ENCODE measurements around the gene TBX3.
A peak's percentile ranks its signal among the peaks of the same experiment; 100 is the strongest.

Gene TBX3

DNA sequence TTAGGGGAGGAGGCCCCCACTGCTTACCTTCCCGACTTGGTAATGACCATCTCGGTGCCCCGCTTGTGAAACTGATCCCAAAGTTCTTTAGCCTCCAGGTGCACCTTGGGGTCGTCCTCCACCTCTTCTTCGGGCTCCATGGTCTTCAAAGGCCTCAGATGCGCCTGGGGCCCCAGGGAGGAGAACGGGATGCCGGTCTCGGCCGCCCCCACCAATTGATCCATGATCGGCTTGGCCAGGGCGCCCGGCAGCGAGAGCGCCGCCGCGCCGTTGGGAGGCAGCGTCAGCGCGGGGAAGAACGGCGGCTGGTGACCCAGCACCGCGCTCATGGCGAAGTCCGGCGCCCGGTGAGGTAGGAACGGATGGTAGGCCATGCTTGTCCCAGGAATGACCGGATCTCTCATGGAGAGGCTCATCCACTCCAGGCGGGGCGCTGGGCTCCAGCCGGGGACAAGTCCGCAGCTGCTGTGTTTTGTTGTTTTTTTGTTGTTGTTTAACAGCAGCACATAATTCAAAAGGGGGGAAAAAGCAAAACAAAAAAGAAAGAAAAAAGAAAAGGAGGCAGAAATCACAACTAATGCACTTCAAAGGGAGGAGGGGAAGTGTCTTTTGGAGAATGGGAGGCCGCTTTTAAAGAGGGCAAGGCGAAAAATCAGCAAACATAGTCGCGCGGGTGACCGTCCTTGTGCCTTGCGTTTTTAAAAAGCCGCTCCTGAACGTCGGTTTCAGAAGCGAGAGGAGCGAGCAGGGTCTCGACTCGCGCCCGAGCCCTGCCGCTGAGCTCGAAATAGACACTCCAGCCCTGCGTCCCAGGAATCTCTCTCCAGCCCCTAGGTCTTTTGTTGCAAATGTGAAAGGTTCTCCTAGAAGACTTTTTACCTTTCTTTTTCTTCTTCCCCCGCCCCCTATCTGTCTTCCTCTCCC, 928 bp downstream of the TBX3 start:
- peak; percentile 38 for DNase-seq (ENCODE audit: low spot score)

DNA sequence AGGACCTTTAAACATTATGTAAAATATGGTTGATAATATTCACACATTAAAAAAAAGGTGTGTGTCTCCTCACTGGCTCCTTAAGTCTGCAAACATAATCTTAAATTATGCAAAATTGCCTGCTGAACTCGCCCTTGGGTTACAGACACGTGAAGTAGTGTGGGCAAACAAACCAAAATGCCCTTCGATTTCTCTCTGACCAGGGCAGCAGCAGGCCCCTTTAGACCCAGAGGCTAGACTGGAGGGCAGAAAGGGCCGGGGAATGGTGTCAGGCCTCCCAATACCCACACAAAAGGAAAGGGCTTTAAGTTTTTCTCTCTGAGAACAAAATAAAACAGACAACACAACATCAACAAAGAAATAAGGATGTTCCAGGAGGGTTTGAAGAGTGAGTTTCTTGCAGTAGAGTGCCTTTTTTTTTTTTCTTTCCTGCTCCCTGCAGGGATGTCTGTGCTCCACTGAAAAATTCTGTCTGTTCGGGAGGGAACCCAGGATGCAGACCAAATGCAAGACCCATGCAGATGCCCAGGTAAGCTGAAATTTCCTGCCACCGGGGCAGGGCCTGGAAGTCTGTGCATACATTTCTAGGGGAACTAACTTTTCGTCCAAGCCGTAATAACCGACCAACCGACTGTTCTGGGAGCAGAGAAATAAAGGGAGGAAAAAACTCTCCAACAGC, 1.7 kb downstream of the TBX3 start:
- no peak for DNase-seq (ENCODE audit: low spot score)

DNA sequence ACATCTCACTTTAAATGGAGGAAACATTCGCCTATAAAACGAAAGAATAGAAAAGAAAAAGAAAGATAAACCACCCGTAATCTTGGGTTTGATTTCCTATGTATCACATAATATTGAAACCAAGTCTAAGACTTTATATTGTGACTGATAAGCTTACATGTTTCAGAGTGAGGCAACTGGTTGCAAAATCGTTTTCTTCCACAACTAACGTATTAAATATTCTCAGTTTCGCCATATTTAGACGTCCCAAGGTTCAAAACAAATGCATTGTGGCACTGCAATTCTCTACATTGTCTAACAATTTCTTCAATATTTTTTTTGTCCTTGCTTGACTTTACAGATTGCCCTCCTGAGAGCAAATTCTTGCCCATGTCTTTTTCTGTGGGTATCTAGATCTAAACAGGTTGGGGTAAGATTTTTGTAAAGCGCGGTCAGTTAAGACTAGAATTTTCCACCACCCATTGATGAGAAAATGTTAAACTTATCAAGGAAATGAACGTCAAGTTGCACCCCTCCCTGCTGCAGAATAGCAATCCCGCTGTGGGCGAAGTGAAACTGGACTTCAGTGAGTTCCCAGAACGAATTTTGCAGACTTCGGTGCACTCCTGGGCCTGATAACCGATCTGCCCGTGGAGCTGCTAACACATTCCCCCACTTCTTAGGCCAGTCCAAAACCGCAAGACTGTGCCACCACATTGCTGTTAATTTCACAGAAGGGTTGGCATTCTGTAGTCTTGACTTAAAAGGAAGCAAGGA, 2.7 kb downstream of the TBX3 start:
- DNase-seq (ENCODE audit: low spot score) = peak; percentile 39

DNA sequence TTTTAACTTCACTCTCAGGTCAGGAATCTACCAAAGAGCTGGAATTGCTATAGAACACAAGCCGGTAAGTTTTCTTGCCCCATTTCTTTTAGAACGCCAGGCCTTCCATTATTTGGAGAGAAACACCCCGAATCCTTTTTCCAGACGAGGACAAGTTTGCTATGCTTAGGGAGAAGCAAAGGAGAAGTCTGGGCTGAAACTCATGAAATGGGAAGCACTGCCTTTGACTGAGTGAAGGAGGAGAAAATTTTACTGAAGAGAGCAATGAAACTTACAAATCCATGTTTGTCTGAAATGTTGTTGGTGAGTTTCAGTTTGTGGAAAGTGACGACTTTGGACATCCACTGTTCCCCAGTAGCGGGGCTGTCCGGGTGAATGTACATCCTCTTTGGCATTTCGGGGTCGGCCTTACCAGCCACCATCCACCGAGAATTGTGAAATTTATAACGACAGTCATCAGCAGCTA, 3.3 kb downstream of the TBX3 start:
- no peak for DNase-seq (ENCODE audit: low spot score)

DNA sequence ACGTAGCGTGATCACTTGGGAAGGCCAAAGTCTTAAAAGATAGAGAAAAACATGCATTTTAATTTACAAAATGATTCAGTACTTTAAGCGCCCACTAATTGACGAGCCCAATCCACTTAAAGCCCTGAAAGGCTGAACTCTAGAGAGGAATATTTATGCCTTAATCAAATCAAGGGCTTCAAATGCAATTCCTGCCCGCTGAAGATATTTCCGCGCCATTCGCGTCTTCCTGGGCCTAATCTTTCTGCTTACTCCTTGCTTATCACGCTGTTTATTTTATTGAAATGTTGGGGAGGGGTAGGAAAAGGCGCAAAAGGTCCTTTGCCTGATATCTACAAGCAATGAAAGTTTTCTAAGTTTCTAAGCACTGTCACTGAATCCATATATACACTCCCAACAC, 4.0 kb downstream of the TBX3 start:
- no peak for DNase-seq (ENCODE audit: low spot score)

DNA sequence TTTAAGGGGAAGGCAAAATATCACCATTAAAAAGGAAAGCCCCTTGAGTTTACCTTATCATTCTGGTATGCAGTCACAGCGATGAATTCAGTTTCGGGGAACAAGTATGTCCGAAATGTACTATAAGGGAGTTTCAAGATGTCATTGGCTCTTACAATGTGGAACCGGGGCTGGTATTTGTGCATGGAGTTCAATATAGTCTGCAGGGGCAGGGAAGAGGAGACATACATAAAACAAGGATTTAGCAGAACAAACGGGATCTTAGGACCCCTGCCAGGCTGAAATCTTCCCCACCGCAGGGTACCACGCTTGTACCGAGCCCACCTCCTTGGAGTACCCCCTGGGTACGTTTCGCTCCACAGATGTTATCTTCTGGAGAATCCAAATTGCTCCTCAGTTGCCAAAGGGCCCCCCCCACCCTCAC, 4.5 kb downstream of the TBX3 start:
- no peak for DNase-seq (ENCODE audit: low spot score)

DNA sequence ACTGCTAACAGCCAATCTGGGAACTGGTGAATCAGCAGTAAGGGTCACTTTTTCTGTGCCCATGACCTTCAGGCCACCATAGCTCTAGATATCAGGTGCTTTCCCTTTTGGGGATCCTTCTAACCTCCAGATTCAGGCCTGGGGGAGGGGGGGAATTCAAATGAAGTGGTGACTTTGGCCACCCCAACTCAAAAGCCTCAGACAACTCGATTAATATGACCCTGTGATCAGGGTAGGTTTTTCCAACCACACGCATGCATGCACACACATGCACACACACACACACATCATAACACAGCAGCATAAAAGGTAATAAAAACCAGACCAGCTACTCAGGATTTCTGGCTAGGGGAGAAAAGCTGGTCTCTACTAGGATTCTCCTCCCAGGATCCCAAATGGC, 5.3 kb downstream of the TBX3 start:
- no peak for DNase-seq (ENCODE audit: low spot score)

DNA sequence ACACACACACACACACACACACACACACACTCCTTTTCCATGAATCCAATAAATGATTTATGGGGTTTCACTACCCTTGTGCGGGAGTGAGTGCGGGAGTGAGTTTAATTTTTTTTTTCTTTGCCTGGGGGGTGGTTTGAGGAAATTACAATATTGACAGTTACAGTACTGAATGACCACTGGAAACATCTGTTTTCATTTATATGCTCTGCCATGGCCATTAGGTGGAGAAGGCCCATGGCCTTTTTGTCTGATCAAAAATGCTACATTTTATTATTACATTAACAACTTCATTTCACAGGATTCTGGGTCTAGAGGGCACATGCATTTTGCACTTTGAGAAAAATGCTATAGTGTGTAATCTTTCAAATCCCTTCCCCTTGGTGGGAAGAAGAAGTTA, 5.9 kb downstream of the TBX3 start:
- DNase-seq (ENCODE audit: low spot score) = no peak

DNA sequence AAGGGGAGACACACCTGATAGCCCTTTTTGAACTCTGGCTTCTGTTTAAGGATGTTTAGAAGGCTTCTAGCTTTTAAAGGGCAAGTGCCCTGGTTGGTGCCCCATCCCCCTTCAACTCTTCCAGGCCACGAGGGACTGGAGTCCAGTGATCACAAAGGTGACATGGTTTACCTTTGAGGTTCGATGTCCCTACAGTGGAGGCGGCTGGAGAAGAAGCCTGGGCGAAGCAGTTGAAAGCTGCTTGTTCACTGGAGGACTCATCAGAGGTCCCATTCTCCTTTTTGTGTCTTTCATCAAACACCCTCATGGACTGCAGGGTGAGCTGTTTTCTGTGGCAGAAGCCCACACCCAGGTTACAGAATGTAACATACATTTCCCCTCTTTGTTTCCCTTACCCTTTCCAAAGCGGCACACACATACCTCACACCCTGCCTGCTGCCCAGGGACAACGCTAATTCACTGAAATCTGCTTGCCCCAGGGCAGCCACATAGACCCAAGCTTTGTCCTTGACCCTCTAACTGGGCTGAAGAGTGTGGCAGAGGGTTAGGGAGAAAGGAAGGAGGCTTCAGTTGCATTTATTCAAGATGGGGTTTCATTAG, 7.7 kb downstream of the TBX3 start:
- DNase-seq (ENCODE audit: low spot score) = no peak

DNA sequence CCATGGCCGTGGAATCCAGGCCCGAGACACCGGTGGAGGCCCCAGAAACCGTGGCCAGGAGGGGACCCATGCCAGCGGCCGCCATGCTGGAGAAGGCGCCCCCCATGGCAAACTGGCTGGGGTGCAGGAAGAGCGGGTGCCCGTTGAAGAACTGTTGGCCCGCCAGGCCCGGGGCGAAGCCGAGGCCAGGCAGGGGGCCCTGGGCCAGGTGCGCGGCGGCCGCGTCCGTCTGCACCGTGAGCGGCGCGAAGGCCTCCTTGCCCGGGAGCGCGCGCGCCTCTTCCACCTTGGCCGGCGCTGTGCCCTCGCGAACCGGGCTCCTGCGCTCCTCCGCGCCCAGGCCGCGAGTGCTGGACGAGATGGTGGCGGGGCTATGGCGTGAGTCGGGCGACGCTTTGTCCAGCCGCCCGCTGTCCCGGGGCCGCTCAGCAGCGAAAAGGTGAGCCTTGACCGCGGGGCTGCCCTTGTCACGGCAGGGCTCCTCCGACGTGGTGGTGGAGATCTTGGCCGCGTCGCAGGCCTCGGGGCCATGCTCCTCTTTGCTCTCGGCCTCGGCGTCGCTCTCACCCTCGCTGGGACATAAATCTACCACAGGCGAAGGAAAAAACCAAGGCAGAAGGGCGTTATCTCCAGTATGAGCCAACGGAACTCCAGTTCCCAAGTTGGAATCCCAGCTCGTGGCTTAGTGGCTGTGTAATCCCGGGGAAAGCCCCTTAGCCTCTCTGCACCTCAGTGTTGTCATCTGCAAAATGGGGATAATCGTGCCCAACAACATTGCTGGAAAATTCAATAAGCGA, 9.5 kb downstream of the TBX3 start:
- DNase-seq (ENCODE audit: low spot score) = no peak

DNA sequence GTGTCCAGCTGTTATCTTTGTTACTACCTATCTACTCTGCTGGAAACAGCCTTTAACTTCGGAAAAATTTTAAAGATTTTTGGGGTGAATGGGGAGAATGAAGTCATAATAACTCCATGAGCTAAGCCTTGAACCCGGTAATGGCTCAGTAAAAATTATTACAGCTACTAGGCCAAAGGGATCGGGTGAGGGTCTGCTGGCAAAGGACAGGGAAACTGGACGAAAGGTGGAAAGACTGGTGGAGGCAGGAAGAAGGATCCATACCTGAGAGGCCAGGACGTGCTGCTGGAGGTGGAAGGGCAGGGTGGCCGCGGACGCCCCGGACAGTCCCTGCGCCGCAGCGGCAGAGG, 10.1 kb downstream of the TBX3 start:
- DNase-seq (ENCODE audit: low spot score) = no peak

DNA sequence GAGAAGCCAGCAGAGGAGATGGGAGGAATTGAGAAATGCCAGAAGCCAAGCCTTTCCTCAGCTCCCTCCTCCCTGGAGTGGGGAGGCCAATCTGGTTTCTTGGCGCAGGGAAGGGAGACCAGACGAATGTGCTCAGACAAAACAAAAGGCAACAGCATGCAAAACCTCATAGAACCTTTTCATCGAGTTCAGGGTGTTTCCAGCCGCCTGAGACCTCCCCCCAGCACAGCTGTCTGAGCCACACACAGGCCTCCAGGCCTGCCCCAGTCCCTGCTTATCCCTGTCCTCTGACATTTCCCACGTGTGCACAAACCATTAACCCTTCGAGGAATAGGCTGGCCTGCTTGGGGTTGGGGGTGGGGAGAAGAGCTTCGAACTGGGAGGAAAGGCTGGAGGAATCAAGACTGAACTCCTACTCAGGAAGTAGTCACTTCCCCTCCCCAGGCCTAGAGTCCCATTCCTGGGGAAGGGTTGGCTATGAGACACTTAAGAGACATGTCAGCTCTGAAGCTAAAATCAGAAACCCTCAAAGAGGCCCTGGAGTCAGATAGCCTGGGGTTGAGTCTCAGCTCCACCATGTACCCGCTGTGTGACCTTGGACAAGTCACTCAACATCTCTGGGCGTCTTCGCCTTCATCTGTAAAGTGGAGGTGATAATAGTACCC, 10.7 kb downstream of the TBX3 start:
- no peak for DNase-seq (ENCODE audit: low spot score)

DNA sequence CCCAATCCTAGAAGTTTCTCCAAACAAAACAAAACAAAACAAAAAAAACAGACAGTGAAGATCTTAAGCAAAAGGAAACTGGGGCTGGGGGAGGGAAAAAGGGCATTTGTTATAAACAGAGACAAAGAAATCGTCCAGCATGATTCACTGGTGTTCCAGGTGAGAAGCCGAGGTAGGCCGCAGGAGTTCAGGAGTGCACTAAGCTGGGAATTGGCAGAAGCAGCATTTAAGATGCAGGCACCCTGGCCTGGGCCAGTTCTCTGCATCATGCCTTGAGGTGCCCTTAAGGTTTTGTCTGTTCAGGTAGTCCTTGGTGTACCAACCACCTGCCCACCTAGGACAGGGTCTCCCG, 11.2 kb downstream of the TBX3 start:
- DNase-seq (ENCODE audit: low spot score) = no peak

DNA sequence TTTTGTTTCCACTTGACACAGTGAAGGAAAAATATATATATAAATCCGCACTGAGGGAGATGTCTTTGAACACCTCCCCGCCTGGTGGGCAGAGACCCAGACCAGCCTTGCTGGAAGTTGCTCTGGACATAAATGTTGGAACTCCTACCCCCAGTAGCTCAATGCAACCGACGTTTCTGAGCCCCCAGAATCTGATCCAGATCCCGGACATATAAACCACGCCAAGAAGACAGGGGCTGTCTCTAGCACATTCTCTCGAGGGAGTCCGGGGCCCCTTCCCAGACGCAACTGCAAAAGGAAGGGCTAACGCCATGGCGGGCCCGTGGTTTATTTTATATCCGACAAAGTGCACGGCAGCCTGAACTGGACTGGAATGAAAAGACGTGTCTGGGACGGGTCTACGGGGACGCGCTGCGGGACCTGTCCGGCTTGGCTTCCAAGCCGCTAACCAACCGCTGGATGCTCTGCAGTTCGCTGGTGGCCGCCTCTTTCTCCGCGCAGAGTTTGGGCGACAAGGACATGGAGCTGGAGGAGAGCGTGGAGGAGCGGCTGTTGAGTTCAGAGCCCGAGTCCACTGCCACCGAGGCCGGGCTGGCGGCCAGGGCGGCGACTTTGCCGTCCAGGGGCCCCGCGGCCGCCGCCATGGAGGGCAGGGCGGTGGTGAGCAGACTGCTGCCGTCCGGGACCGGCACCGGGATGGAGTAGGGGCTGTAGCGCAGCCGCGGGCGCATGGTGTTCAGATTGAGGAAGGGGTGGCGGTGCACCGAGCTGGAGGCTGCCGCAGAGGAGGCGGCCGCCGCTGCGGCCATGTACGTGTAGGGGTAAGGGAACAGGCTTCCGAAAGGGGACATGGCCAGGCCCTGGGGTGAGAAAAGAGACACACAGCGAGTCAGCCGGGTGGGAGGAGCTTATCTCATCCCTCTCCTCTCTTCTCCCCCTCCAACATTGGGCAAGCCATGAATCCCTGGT, 12.2 kb downstream of the TBX3 start:
- DNase-seq (ENCODE audit: low spot score) = no peak

DNA sequence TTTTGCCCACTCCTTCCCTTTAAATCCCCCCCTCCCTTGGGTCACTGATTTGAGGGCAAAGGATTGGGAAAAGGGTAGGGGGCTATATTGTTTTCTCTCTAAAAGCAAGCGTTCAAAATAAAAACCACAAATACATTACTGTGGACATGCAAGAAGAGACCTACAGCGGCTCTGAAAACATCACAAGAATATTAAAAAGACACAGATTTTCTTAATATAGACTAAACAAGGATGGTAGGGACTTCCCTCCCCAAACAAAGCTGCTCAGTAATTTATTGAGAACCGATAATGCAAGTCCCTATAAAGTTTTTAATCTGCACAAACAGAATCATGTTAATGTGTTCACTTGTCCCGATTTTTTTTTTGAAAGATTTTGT, 12.9 kb downstream of the TBX3 start:
- DNase-seq (ENCODE audit: low spot score) = no peak

DNA sequence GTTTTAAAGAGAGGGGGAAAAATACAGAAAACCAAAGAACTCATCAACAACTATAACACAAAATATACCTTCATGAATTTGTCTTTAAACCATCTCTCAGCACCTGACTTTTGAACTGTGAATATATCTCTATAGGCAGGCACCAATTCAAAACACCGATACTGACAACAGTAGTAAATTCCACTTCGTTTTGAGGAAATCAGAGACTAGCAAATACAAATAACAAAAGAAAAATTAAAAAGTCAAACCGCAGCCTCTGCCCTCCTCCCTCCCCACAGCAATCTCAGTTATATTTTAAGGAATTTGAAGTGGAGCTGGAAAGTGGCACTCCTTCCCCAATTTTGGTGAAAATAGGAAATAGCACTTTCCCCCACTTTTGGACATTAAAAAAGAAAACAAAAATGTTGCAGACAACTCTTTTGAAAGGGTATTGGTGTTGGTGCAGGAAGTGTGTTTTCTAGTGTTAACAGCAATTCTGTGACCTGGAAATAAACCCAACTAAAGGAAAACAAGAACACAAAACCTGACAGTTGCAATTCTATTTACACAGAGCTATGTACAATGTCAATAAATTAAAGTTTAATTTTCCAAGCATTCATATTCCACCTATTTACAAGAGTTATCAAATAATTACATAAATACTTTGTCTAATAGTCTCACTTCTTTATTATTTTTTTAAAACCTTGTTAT, 13.5 kb downstream of the TBX3 start:
- no peak for DNase-seq (ENCODE audit: low spot score)

DNA sequence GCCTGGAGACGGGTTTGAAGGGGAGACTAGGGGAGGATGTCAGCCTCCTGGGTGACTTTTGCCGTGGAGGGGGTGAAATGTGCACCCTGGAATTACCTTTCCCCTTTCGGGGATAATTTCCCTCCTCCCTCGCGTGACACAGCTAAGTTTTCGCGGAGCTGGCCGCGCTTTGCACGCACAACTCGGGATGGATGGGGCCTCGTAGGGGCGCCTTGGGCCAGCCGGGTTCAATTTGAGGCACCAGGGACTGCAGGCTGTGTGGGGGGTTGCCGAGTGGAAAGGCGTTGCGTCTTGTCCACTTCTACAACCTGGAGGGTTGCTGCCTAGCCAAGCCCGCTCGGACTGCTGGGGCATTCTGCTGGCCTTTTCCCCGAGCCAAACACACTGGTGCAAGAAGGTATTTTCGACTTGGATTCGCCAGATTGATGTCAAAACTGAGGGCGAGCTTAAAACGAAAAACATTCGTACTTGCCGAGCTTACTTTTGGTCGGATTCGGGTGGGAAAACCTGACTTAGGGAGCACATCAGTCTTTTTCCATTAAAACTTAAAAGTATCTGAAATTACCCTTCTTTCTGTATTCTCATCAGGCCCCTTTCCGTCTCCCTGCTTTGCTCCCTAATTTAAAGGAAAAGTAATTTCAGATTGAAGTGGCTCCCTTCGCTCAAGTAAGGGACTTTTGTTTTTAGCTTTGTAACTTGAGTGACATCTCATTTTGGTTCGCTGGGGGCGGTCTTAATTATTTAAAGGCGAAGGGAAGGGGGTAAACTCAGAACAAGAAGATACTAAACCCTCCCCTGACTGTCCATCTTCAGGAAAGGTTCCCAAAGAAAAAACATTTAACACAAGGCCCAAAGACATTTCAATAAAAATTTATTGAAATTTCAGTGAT, 14.3 kb downstream of the TBX3 start:
- DNase-seq (ENCODE audit: low spot score) = no peak

DNA sequence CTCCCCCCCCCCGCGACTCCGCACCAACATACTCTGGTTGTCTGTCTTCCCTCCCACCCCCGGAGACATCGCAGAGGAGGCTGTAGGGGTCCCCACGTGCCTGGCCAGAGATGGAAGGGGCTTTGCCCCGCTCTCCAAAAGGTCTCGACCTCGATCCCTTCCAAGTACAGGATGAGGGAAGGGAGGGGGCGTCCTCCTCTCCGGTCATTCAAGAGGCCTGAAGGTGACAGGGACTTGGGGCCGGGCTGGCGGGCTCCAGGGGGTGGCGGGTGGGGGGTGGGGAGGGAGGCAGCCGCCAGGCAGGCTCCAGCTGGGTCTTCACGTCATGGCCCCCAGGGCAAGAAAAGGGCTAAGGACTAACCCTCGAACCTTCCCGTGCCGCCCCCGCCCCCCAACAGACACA, 15.1 kb downstream of the TBX3 start:
- DNase-seq (ENCODE audit: low spot score) = no peak

Data from LoVo (cell line).